Left renal pelvis (tissue), 4 donors: ENCODE results near the gene TMEM72. TPM values are rescaled to one million over a fixed set of nuclear protein-coding genes. Genes with fewer than 3 reads are reported as not detected.

Source experiments
- DNase-seq, 4 donors: peaks; one replicate each; pipeline ENCODE4 v3.0.0-alpha.2; 2013; ENCODE audit warnings: low read depth in 4 of 4, low spot score in 3 of 4
- polyA plus RNA-seq, 4 donors: library from polyadenylated mRNA; unstranded; fragments of 120-200 nt; gene quantifications; one replicate each; pipeline ENCODE4 v1.2.1, GENCODE V29; 2013; ENCODE audit not compliant: insufficient read length in 4 of 4

Gene TMEM72
- polyA plus RNA-seq, 4 donors = 1.6 to 77.9 (median 63.0) TPM

GRCh38 chr10:44951576-44952226, 40.6 kb downstream of the TMEM72 start:
- DNase-seq = no peak

GRCh38 chr10:44952779-44953231, 41.7 kb downstream of the TMEM72 start:
- DNase-seq = no peak

- no peak for DNase-seq
Measured at GRCh38 chr10:44954042-44954441, 42.9 kb downstream of the TMEM72 start.

GRCh38 chr10:44954962-44955361, 43.8 kb downstream of the TMEM72 start:
- no peak for DNase-seq

- DNase-seq = no peak
Measured at GRCh38 chr10:44955413-44956070, 44.4 kb downstream of the TMEM72 start.

GRCh38 chr10:44956226-44956625, 45.1 kb downstream of the TMEM72 start:
- no peak for DNase-seq

- no peak for DNase-seq
Measured at GRCh38 chr10:44956717-44957706, 45.9 kb downstream of the TMEM72 start.

GRCh38 chr10:44958196-44958897, 47.2 kb downstream of the TMEM72 start:
- DNase-seq = no peak

- no peak for DNase-seq
Measured at GRCh38 chr10:44958898-44959246, 47.7 kb downstream of the TMEM72 start.

- DNase-seq = no peak
Measured at GRCh38 chr10:44959247-44960087, 48.3 kb downstream of the TMEM72 start, which contains the start of gene RASSF4. Gene RASSF4 (plus strand): TSS chr10:44959802. CDS start chr10:44970203, 10,401 bp downstream.

- no peak for DNase-seq
Measured at GRCh38 chr10:44960088-44960460, 48.9 kb downstream of the TMEM72 start.

- no peak for DNase-seq
Measured at GRCh38 chr10:44960482-44961229, 49.5 kb downstream of the TMEM72 start.

GRCh38 chr10:44961230-44961571, 50.1 kb downstream of the TMEM72 start:
- DNase-seq = no peak

GRCh38 chr10:44961931-44962750, 51.0 kb downstream of the TMEM72 start:
- DNase-seq = no peak

GRCh38 chr10:44962870-44963738, 52.0 kb downstream of the TMEM72 start:
- DNase-seq = no peak

- DNase-seq = no peak
Measured at GRCh38 chr10:44963772-44964633, 52.9 kb downstream of the TMEM72 start.
